Lower lobe of right lung (tissue), 2 donors: Measurements from ENCODE around the gene MDM2. TPM values are rescaled to one million over a fixed set of nuclear protein-coding genes. Genes with fewer than 3 reads are reported as not detected.

Source experiments
- ATAC-seq, 2 donors: fragments of 200-7000 bp; cut with Tn5 transposase; one replicate each; pipeline ENCODE4 v1.9.1; 2020 to 2022; ENCODE audit warnings: mild to moderate bottlenecking in 2 of 2, moderate library complexity in 2 of 2
- DNase-seq: peaks from one replicate; pipeline ENCODE4 v3.0.0-alpha.2; 2020
- H3K27ac ChIP-seq: fragments of 200-600 bp; one replicate; pipeline ENCODE4 v1.8.0; 2022
- H3K27me3 ChIP-seq: fragments of 200-600 bp; one replicate; pipeline ENCODE4 v1.8.0; 2022; ENCODE audit warnings: low read depth
- H3K36me3 ChIP-seq: fragments of 200-600 bp; one replicate; pipeline ENCODE4 v1.8.0; 2022; ENCODE audit warnings: mild to moderate bottlenecking
- H3K4me1 ChIP-seq: fragments of 200-600 bp; one replicate; pipeline ENCODE4 v1.8.0; 2022
- H3K4me3 ChIP-seq: fragments of 200-600 bp; one replicate; pipeline ENCODE4 v1.8.0; 2022; ENCODE audit warnings: mild to moderate bottlenecking
- H3K9me3 ChIP-seq: fragments of 200-600 bp; one replicate; pipeline ENCODE4 v1.8.0; 2022
- CTCF ChIP-seq: fragments of 200-600 bp; IDR thresholded peaks from one replicate; pipeline ENCODE4 v1.8.0; 2022; ENCODE audit warnings: antibody characterized with exemption, mild to moderate bottlenecking
- intact Hi-C: fragments of 100-400 bp; cut with DNase I; formaldehyde crosslinking; loops from one replicate; pipeline ENCODE4 v1.11.0; 2022
- total RNA-seq: library from RNA; stranded (reverse); fragmentation: NEBNext Ultra II Directional; extraction: Animal tissue kit (Norgen Biotek cat#: 25700); gene quantifications from one replicate; pipeline ENCODE4 v1.2.1, GENCODE V29; 2021
- donor health status: DM: no; HTN: yes; CAD: no; lungs with severe emphysema.

MDM2 gene
- total RNA-seq, 1 donor from 2014 or later = 136 TPM

GRCh38 chr12:68791897-68792481, 16.0 kb upstream of the MDM2 start:
- ATAC-seq (no peak), DNase-seq (no peak)
- no peak overlapping the region for H3K4me3 ChIP-seq
- no peaks in the 10 kb centered on the region for H3K36me3 ChIP-seq
- intact Hi-C loops = no loop called here
- H3K9me3 ChIP-seq = no peaks in the 10 kb centered on the region
- H3K27me3 ChIP-seq = no peaks in the 10 kb centered on the region
- TF ChIP-seq CTCF = no peak
- peaks cover 18% of the 10 kb centered on the region for H3K4me1 ChIP-seq
- H3K27ac ChIP-seq = no peak overlapping the region

GRCh38 chr12:68792952-68793351, 15.0 kb upstream of the MDM2 start:
- no peaks in the 10 kb centered on the region for H3K9me3 ChIP-seq
- intact Hi-C loops = no loop called here
- no peak for TF ChIP-seq CTCF
- DNase-seq = no peak
- peaks cover 8% of the 10 kb centered on the region for H3K4me1 ChIP-seq
- peak; percentile 82 to 84 for ATAC-seq
- no peak overlapping the region for H3K4me3 ChIP-seq
- H3K36me3 ChIP-seq = no peaks in the 10 kb centered on the region
- no peaks in the 10 kb centered on the region for H3K27me3 ChIP-seq
- H3K27ac ChIP-seq = no peak overlapping the region

GRCh38 chr12:68793436-68793835, 14.5 kb upstream of the MDM2 start:
- no peak for TF ChIP-seq CTCF
- H3K27me3 ChIP-seq = no peaks in the 10 kb centered on the region
- no peaks in the 10 kb centered on the region for H3K36me3 ChIP-seq
- intact Hi-C loops = no loop called here
- H3K4me3 ChIP-seq = no peak overlapping the region
- no peak overlapping the region for H3K27ac ChIP-seq
- H3K4me1 ChIP-seq = peaks cover 4% of the 10 kb centered on the region
- no peak for DNase-seq
- no peaks in the 10 kb centered on the region for H3K9me3 ChIP-seq
- no peak for ATAC-seq

- H3K4me3 ChIP-seq = no peak overlapping the region
- ATAC-seq (no peak), DNase-seq (no peak)
- no peaks in the 10 kb centered on the region for H3K36me3 ChIP-seq
- no peak for TF ChIP-seq CTCF
- no peaks in the 10 kb centered on the region for H3K4me1 ChIP-seq
- no peaks in the 10 kb centered on the region for H3K9me3 ChIP-seq
- H3K27ac ChIP-seq = no peak overlapping the region
- H3K27me3 ChIP-seq = no peaks in the 10 kb centered on the region
- intact Hi-C loops = no loop called here
Measured at GRCh38 chr12:68793975-68794652, 13.9 kb upstream of the MDM2 start.

- ATAC-seq (no peak), DNase-seq (no peak)
- Histone ChIP-seq H3K9me3 (no peaks in the 10 kb centered on the region), H3K36me3 (no peaks in the 10 kb centered on the region), H3K4me1 (no peaks in the 10 kb centered on the region), H3K27me3 (no peaks in the 10 kb centered on the region), H3K27ac (no peak overlapping the region), H3K4me3 (no peak overlapping the region)
- intact Hi-C loops = no loop called here
- no peak for TF ChIP-seq CTCF
Measured at GRCh38 chr12:68794653-68795251, 13.2 kb upstream of the MDM2 start.
